ENCODE results near the gene LRRC34.
A peak's percentile ranks its signal among the peaks of the same experiment; 100 is the strongest.

Gene LRRC34

DNA sequence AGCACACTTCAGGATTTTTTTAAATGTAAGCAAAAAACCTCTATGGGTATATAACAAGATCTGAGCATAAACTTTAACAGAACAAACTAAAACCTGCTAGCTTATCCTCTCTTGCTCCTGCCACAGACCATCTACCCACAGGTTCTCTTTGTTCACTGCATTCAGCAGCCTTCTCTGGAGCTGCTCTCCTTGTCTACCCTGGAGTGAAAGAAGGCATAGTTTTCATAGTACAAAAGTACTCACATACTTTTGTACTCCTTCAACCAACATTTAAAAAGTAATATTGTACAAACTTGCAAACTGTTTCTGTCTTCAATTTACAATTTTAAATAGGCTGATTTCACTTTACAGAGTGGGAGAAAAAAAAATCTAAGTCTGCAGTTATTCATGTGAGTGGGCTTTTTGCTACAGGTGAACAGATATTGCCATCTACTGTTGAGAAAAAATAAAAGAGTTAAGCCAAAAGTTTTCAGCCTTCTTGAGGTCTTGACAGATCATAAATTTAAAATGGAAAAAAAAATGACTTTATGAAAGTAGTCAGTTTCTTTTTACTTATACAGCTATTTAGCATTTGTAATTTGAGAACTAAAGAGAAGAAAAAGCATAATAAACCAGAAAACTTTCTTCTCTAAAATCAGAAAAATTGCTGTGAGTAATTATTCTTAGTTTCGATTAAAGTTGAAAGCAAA lies 68.2 kb downstream of the LRRC34 start:
- no peak overlapping the region for H3K4me3 ChIP-seq (ENCODE audit: low read depth, low read length)
- TF ChIP-seq, protein P1, sequence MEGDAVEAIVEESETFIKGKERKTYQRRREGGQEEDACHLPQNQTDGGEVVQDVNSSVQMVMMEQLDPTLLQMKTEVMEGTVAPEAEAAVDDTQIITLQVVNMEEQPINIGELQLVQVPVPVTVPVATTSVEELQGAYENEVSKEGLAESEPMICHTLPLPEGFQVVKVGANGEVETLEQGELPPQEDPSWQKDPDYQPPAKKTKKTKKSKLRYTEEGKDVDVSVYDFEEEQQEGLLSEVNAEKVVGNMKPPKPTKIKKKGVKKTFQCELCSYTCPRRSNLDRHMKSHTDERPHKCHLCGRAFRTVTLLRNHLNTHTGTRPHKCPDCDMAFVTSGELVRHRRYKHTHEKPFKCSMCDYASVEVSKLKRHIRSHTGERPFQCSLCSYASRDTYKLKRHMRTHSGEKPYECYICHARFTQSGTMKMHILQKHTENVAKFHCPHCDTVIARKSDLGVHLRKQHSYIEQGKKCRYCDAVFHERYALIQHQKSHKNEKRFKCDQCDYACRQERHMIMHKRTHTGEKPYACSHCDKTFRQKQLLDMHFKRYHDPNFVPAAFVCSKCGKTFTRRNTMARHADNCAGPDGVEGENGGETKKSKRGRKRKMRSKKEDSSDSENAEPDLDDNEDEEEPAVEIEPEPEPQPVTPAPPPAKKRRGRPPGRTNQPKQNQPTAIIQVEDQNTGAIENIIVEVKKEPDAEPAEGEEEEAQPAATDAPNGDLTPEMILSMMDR (IDR thresholded peaks at IDR 0.05; ENCODE audit: control insufficient read depth, extremely low read depth, insufficient read depth) = peak; percentile 47
- no peak for DNase-seq (ENCODE audit: low read depth)

Measured in LNCaP clone FGC (cell line).